Glomerular visceral epithelial cell (primary cell): Measurements from ENCODE around the gene AREL1.

Experiments
- DNase-seq: peaks from one replicate; pipeline ENCODE4 v3.0.0-alpha.2; 2016; ENCODE audit errors: extremely low spot score

Gene AREL1

DNA sequence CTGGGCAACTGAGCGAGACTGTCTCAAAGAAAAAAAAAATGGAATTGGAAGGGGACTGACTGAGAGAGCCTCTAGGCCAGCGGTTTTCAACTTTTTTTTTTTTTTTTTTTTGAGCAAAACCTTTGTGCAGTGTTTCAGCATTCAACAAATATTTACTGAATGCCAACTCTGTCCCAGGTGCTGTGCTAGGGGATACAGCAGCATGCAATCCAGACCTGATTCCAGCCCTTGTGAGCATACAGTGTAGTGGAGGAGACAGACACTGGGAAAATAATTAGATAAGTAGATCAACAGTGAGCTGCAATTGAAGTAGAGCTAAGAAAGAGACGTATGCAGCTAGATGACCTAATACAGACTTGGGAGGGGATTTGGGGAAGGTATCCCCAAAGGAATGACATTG lies 77.0 kb downstream of the AREL1 start:
- no peak for DNase-seq

- DNase-seq, result no peak
Measured at GRCh38 chr14:74634964-74635363, 77.9 kb downstream of the AREL1 start.

DNA sequence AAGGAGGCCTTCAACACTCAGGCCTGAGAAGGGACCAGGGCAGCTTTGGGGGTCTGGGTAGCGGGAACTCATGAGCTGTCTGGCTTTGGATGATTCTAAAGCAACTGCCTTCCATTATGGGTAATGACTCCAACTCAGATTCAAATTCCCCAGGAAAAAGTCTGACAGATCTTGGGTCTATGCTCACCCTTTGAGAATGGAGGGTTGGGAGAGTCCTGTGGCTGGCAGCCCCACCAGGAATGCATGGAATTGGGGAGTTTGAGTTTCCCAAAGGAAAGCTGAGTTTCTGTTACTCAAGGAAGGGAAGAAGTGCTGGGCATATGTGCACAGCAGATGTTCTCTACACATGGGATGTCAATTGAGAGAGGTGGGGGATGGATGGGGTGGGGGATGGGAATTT lies 78.4 kb downstream of the AREL1 start:
- no peak for DNase-seq

- no peak for DNase-seq
Measured at GRCh38 chr14:74630881-74631690, 81.8 kb downstream of the AREL1 start.

- no peak for DNase-seq
Measured at GRCh38 chr14:74628418-74628817, 84.5 kb downstream of the AREL1 start.

DNA sequence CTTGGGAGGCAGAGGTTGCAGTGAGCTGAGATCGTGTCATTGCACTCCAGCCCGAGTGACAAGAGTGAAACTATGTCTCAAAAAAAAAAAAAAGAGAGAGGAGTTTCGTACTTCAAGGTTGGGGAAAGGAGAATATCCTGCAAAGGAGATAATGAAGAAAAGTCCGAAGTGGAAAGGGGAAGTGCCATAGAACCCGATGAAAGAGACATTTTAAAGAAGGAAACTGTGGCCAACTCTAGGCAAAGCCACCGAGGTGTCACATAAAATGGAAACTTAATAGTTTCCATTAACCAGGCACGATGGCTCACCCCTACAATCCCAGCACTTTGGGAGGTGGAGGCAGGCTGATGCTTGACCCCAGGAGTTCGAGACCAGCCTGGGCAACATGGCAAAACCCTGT lies 85.8 kb downstream of the AREL1 start:
- DNase-seq, result no peak

- no peak for DNase-seq
Measured at GRCh38 chr14:74622257-74622656, 90.6 kb downstream of the AREL1 start.

GRCh38 chr14:74621556-74621955 lies 91.3 kb downstream of the AREL1 start:
- DNase-seq, result no peak

- DNase-seq, result no peak
Measured at GRCh38 chr14:74620923-74621322, 92.0 kb downstream of the AREL1 start.

GRCh38 chr14:74620497-74620921 lies 92.4 kb downstream of the AREL1 start:
- peak; percentile 98 for DNase-seq

- peak; percentile 100 for DNase-seq
Measured at GRCh38 chr14:74619672-74620131, 93.2 kb downstream of the AREL1 start.

DNA sequence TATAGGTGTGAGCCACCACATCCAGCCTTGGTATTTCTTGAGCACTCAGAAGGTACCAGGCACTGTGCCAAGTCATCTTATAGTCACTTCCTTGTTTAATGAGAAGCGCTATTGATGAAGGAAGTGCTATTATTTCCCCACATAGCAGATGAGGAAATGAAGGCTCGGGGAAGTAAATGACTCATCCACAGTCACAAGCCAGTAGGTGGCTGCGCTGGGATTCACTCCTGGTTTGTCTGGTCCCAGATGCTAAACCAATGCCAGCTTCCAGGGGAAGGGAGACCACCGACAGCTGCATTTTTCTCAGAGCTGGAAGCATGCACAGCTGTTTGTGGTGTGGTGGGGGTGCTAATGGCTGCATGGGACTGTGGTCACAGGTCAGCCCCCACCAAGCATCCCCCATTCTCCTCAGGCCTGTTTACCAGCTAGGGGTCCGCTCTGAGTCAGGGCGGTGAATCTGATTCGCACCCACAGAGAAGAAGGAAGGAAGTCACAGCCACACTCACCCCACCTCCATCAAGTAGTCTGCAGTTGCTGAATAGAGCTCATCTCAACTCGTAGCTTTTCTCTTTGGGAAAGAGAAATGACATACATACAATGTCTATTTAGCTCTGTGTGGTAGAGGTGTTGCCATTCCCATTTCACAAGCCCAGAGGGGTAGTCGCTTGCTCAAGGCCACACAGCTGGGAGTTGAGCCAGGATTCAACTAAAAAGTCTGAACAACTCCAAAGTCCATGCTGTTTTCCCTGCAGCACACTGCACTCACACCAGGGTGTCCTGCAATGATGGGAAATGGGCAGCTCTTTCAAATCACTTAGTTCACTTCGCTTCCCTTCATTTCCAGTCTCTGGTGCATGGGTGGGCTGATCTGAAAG lies 94.6 kb downstream of the AREL1 start:
- peak; percentile 89 for DNase-seq

DNA sequence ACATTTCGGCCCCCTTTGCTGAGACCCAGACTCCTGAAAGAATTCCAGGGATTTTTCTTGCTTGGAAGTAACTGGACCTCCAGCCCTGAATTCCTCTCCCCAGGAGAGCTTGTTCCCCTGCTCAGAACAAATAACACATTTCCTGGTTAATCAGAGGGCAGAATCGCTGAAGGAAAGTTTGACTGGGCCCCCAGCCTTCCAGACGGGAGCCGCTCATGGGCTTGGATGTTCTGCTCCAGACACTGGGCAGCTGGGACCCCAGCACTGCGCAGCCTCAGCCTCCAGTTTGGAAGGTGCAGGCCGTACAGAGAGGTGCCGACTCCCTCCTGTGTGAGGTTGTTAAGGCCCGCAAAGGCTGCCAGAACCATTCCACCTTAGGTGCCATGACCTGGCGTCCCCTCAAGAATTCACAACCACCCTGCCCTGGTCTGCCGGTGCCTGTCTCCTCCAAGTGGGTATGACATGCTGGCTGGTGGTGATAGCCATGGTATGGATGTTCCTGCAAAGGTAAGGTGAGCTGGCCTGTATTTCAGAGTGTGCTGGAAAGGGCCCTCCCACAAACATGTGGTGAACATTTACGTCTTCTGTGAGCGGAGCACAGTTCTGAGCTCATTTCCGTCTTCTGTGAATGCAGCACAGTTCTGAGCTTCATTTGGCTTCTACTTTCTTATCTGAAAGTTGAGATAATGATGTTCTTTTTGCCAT lies 95.7 kb downstream of the AREL1 start:
- DNase-seq, result peak; percentile 58

DNA sequence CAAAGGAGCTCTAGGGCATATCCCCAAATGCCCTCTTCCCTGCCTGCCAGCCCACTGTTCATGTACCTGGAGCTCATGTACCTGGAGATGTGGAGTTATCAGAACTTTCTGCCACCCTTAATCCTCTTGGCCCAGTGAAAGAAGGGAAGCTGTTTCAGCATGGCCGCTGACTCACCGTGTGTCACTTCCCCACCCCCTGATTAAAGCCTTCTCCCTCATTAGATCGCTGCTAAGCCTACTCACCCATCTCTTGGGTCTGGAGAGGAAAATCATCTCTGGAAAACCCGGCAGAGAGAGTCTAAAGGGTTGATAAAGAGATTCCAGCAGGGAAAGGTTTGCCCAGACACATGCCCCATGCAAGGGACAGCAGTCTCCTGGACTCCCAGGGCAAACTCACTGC lies 96.4 kb downstream of the AREL1 start:
- peak; percentile 88 for DNase-seq

GRCh38 chr14:74615735-74616134 lies 97.1 kb downstream of the AREL1 start:
- no peak for DNase-seq

GRCh38 chr14:74614508-74615495 lies 98.1 kb downstream of the AREL1 start:
- peak; percentile 62 for DNase-seq

DNA sequence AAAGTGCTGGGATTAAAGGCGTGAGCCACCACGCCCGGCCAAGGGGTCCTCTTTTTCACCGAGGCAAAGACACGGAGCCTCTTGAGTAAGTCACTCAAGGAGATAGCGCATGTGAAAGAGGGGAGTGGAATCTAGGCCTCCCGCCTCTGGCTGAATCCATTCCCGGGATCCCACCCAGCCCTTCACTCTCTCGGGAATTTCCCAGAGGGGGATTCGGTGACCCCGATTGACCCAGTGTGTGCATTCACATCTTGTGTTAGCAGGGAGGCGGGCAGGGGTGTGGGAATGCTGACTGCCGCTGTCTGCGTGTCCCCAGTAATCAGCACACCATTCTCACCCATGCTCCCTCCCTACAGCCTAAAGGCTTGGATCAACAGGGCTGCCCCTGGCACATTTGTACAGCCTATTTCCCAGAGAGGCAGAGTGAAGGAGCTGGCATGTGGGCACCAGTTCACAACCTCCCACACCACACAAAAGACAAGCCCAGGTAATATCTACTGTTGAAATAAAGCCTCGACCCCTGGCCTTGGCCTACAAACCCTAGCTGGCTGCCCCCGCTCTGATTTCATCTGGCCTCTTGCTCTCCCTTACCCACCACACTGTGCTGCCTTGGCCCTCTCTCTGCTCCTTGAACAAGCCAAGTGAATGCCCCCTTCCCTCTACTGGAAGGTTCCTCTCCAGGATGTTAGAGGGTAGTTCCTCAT lies 99.5 kb downstream of the AREL1 start:
- DNase-seq, result peak; percentile 41

DNA sequence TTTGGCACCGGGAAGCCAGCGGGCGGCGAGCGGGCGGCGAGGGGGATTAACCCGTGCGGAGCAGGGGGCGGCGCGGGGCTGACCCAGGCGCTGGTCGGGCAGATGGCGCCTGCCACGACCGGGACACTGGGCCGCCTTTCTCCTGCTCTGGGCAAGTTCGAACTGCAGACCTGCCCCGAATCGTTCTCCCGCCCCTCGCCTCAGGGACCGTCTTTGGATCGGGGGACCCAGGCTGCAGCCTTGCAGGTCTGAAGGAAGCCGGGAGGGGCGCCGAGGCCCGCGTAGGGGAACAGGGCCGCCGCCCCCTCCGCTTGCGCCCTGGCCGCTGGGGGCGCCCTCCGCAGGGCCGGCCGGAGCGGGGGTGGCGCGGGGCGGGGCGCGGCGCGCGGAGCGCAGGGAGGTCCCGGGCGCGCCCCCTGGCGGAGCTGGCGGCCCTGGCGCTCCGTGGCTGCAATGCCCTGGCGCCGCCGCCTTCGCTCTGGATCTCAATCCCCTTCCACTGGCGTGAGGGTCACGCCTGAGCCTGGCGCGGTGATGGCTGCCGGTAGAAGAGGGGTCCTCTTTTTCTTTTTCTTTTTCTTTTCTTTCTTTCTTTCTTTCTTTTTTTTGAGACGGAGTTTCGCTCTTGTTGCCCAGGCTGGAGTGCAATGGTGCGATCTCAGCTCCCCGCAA lies 100.4 kb downstream of the AREL1 start:
- peak; percentile 89 for DNase-seq

- DNase-seq, result no peak
Measured at GRCh38 chr14:74611650-74612349, 101.1 kb downstream of the AREL1 start, which contains the start of gene LTBP2. LTBP2 (minus strand) TSS chr14:74612237; CDS start chr14:74611944, 293 bp downstream.
